DMS 273 treated with DMSO at 0.1 percent for 48 hours (cell line): ENCODE measurements around the gene DSCAM.
A peak's percentile ranks its signal among the peaks of the same experiment; 100 is the strongest.

Experiments
- DNase-seq: peaks from one replicate; lab custom pipeline; 2025; lab: John Stamatoyannopoulos, UW

Gene DSCAM

GRCh38 chr21:40766381-40766780, 80.6 kb downstream of the DSCAM start:
- no peak for DNase-seq

- DNase-seq = peak; percentile 70
These were observed 81.1 kb downstream of the DSCAM start for GRCh38 chr21:40765811-40766210.

GRCh38 chr21:40760821-40761220, 86.1 kb downstream of the DSCAM start:
- no peak for DNase-seq

GRCh38 chr21:40759061-40759460, 87.9 kb downstream of the DSCAM start:
- no peak for DNase-seq

- DNase-seq = no peak
These were observed 89.6 kb downstream of the DSCAM start for GRCh38 chr21:40757366-40757765.

GRCh38 chr21:40754466-40754865, 92.5 kb downstream of the DSCAM start:
- DNase-seq = no peak

GRCh38 chr21:40753756-40754155, 93.2 kb downstream of the DSCAM start:
- no peak for DNase-seq

GRCh38 chr21:40752125-40752524, 94.8 kb downstream of the DSCAM start:
- DNase-seq = no peak

- DNase-seq = no peak
These were observed 95.7 kb downstream of the DSCAM start for GRCh38 chr21:40751221-40751620.

- DNase-seq = no peak
These were observed 110.8 kb downstream of the DSCAM start for GRCh38 chr21:40736145-40736544.

GRCh38 chr21:40733024-40733397, 113.9 kb downstream of the DSCAM start:
- no peak for DNase-seq

- no peak for DNase-seq
These were observed 114.5 kb downstream of the DSCAM start for GRCh38 chr21:40732253-40733023.

GRCh38 chr21:40731206-40731605, 115.8 kb downstream of the DSCAM start:
- DNase-seq = no peak

GRCh38 chr21:40730426-40730800, 116.5 kb downstream of the DSCAM start:
- DNase-seq = no peak

GRCh38 chr21:40729761-40730425, 117.1 kb downstream of the DSCAM start:
- DNase-seq = no peak

- DNase-seq = no peak
These were observed 123.0 kb downstream of the DSCAM start for GRCh38 chr21:40723966-40724365.

GRCh38 chr21:40723317-40723716, 123.6 kb downstream of the DSCAM start:
- DNase-seq = no peak

GRCh38 chr21:40719615-40720014, 127.3 kb downstream of the DSCAM start:
- peak; percentile 4 for DNase-seq

GRCh38 chr21:40717028-40717427, 129.9 kb downstream of the DSCAM start:
- no peak for DNase-seq

GRCh38 chr21:40714536-40714935, 132.4 kb downstream of the DSCAM start:
- DNase-seq = no peak

- DNase-seq = no peak
These were observed 139.2 kb downstream of the DSCAM start for GRCh38 chr21:40707656-40708244.

- DNase-seq = no peak
These were observed 139.9 kb downstream of the DSCAM start for GRCh38 chr21:40706806-40707655.
